HUES6 (cell line): ENCODE data around the gene ACSS3.

ENCODE experiments used
- H3K27ac ChIP-seq: 2 replicates; pipeline ENCODE4 v1.7.0; 2013; ENCODE audit warnings: low read depth, mild to moderate bottlenecking, low read length, inconsistent platforms
- H3K27me3 ChIP-seq: 2 replicates; pipeline ENCODE4 v1.6.1; 2013; ENCODE audit warnings: low read length; ENCODE audit not compliant: control insufficient read depth, insufficient read depth
- H3K36me3 ChIP-seq: 2 replicates; pipeline ENCODE4 v1.6.1; 2013; ENCODE audit warnings: low read length; ENCODE audit not compliant: control insufficient read depth, insufficient read depth
- H3K4me1 ChIP-seq: 2 replicates; pipeline ENCODE4 v1.6.1; 2013; ENCODE audit warnings: low read length; ENCODE audit not compliant: control insufficient read depth, insufficient read depth
- H3K4me3 ChIP-seq: 2 replicates; pipeline ENCODE4 v1.5.1; 2013; ENCODE audit warnings: low read depth, low read length
- H3K9ac ChIP-seq: one replicate; pipeline ENCODE4 v1.6.1; 2013; ENCODE audit warnings: mild to moderate bottlenecking, low read length
- H3K9me3 ChIP-seq: 2 replicates; pipeline ENCODE4 v1.6.1; 2013; ENCODE audit warnings: low read depth, low read length; ENCODE audit not compliant: control insufficient read depth, insufficient read depth

The ACSS3 gene

GRCh38 chr12:81257947-81258551 lies 180.2 kb downstream of the ACSS3 start:
- no peaks in the 10 kb centered on the region for H3K9me3 ChIP-seq
- no peaks in the 10 kb centered on the region for H3K36me3 ChIP-seq
- H3K4me1 ChIP-seq, result peaks cover 10% of the 10 kb centered on the region
- H3K27ac ChIP-seq, result no peak overlapping the region
- H3K4me3 ChIP-seq, result no peak overlapping the region
- H3K27me3 ChIP-seq, result no peaks in the 10 kb centered on the region
- no peak overlapping the region for H3K9ac ChIP-seq

- no peak overlapping the region for H3K9ac ChIP-seq
- peaks cover 10% of the 10 kb centered on the region for H3K4me1 ChIP-seq
- H3K27me3 ChIP-seq, result no peaks in the 10 kb centered on the region
- H3K36me3 ChIP-seq, result no peaks in the 10 kb centered on the region
- H3K27ac ChIP-seq, result no peak overlapping the region
- H3K4me3 ChIP-seq, result no peak overlapping the region
- H3K9me3 ChIP-seq, result no peaks in the 10 kb centered on the region
Observed at GRCh38 chr12:81259360-81259759, 181.5 kb downstream of the ACSS3 start.

- Histone ChIP-seq H3K9me3 (no peaks in the 10 kb centered on the region), H3K36me3 (no peaks in the 10 kb centered on the region), H3K4me1 (peaks cover 5% of the 10 kb centered on the region; the same call in 1 of the 2 replicates), H3K27me3 (no peaks in the 10 kb centered on the region), H3K4me3 (no peak overlapping the region), H3K9ac (no peak overlapping the region), H3K27ac (no peak overlapping the region)
Observed at GRCh38 chr12:81261508-81262207, 183.8 kb downstream of the ACSS3 start.

GRCh38 chr12:81263072-81263471 lies 185.2 kb downstream of the ACSS3 start:
- H3K27ac ChIP-seq, result no peak overlapping the region
- H3K27me3 ChIP-seq, result no peaks in the 10 kb centered on the region
- no peak overlapping the region for H3K4me3 ChIP-seq
- H3K9ac ChIP-seq, result no peak overlapping the region
- no peaks in the 10 kb centered on the region for H3K4me1 ChIP-seq
- H3K9me3 ChIP-seq, result no peaks in the 10 kb centered on the region
- H3K36me3 ChIP-seq, result no peaks in the 10 kb centered on the region

GRCh38 chr12:81270385-81270784 lies 192.5 kb downstream of the ACSS3 start:
- Histone ChIP-seq H3K4me3 (no peak overlapping the region), H3K27me3 (no peaks in the 10 kb centered on the region), H3K27ac (no peak overlapping the region), H3K36me3 (no peaks in the 10 kb centered on the region), H3K4me1 (no peaks in the 10 kb centered on the region), H3K9ac (no peak overlapping the region), H3K9me3 (no peaks in the 10 kb centered on the region)

GRCh38 chr12:81274637-81275529 lies 197.0 kb downstream of the ACSS3 start:
- Histone ChIP-seq H3K4me3 (no peak overlapping the region), H3K27ac (no peak overlapping the region)

GRCh38 chr12:81284137-81284536 lies 206.3 kb downstream of the ACSS3 start:
- Histone ChIP-seq H3K27me3 (no peaks in the 10 kb centered on the region), H3K9me3 (no peaks in the 10 kb centered on the region), H3K36me3 (no peaks in the 10 kb centered on the region), H3K27ac (no peak overlapping the region), H3K9ac (no peak overlapping the region), H3K4me1 (no peaks in the 10 kb centered on the region), H3K4me3 (no peak overlapping the region)

More at GRCh38 chr12:81274637-81275529, 197.0 kb downstream of the ACSS3 start:
- H3K9ac ChIP-seq, result no peak overlapping the region
- no peaks in the 10 kb centered on the region for H3K36me3 ChIP-seq
- H3K27me3 ChIP-seq, result no peaks in the 10 kb centered on the region
- H3K4me1 ChIP-seq, result no peaks in the 10 kb centered on the region
- no peaks in the 10 kb centered on the region for H3K9me3 ChIP-seq

- no peak overlapping the region for H3K9ac ChIP-seq
- H3K9me3 ChIP-seq, result no peaks in the 10 kb centered on the region
- no peaks in the 10 kb centered on the region for H3K27me3 ChIP-seq
- H3K27ac ChIP-seq, result no peak overlapping the region
- no peaks in the 10 kb centered on the region for H3K36me3 ChIP-seq
- no peak overlapping the region for H3K4me3 ChIP-seq
- no peaks in the 10 kb centered on the region for H3K4me1 ChIP-seq
Observed at GRCh38 chr12:81288651-81289050, 210.8 kb downstream of the ACSS3 start.

GRCh38 chr12:81294325-81295190 lies 216.7 kb downstream of the ACSS3 start:
- Histone ChIP-seq H3K4me1 (no peaks in the 10 kb centered on the region), H3K27me3 (no peaks in the 10 kb centered on the region), H3K27ac (no peak overlapping the region), H3K9ac (no peak overlapping the region), H3K36me3 (no peaks in the 10 kb centered on the region), H3K9me3 (no peaks in the 10 kb centered on the region), H3K4me3 (no peak overlapping the region)

GRCh38 chr12:81295251-81295650 lies 217.4 kb downstream of the ACSS3 start:
- Histone ChIP-seq H3K4me1 (no peaks in the 10 kb centered on the region), H3K9ac (no peak overlapping the region), H3K27ac (no peak overlapping the region), H3K36me3 (no peaks in the 10 kb centered on the region), H3K27me3 (no peaks in the 10 kb centered on the region), H3K9me3 (no peaks in the 10 kb centered on the region), H3K4me3 (no peak overlapping the region)
